ENCODE measurements around the gene MRTO4.
"Not testable (repeated sequence)": the region's sequence is repeated elsewhere in the genome, so short reads cannot be mapped to it uniquely, and the experiment has no call there.

The MRTO4 gene

DNA sequence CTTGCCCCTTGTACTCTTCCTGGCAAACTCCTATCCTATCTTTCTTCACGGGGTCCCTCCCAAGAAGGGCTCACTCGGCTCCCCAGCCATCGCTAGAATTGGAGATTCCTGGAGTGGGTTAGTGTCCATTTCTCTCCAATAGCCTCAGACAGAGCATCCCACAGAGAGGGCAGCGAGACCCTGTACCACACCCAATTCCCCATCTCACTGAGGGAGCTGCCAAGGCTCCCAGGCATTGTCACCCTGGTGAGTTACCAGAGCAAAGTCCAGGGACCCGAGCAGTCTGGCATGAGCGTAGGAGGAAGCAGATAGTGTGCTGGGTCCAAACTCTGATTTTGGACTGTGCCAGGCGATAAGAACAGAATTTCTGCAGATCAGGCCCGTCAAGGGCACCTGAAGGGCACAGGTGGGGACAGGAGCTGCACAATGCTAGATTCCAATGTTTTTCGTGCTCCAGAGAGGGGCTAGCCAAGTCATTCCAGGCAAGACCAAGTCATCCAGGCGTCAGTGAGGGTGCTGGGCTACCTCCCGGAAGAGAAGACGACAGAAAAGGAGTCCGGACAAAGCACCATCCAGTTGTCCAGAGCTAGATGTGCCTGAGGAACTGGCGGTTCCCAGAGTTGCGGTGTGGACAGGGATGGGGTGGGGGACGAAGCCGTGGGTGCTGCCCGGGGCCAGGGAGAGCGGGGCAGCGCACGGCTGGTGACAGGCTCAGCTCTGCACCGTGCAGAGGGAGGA is 21.7 kb downstream of the MRTO4 start:
- Mint-ChIP-seq H3K27me3 (peaks cover 23% of the 10 kb centered on the region), H3K9me3 (peaks cover 6% of the 10 kb centered on the region), H3K27ac (no peak overlapping the region), H3K4me3 (no peak overlapping the region), H3K4me1 (peaks cover 4% of the 10 kb centered on the region), H3K36me3 (ENCODE audit: low read depth) (peaks cover 7% of the 10 kb centered on the region)
- ATAC-seq (no peak), DNase-seq (no peak)

DNA sequence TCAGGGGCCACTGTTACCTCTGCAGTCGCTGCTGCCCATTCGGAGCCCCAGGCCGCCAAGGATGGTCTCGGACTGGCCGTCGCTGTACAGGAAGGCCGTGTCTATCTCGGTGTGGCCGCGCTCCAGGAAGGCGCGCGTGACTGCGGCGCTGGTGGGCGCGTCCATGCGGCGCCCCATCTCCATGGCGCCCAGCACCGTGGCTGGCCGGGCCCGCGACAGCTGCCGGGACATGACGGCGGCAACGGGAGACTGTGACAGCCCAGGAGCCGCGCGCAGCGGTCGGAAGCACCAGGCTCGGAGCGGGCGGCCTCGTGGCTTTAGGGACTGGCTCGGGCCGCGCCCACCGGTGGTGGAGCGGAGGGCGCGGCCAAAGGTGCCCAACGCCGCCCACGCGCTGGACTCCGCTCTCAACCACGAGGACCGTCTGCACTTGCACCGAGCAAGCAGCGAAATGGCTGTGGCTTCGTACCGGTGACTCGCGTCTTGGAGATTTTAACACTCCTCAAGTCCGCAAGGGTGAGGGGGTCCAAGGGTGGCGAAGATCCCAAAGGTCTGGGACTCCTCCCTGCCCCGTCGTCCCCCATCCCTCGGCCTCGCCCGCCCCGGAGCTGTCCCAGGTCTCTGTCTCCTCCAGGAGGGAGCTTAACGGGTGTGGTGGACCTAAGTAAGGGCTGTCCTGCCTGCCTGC is 22.4 kb downstream of the MRTO4 start:
- H3K4me1 Mint-ChIP-seq; H3K36me3 Mint-ChIP-seq (ENCODE audit: low read depth); ATAC-seq; DNase-seq; H3K4me3 Mint-ChIP-seq; H3K27ac Mint-ChIP-seq; H3K9me3 Mint-ChIP-seq: not testable (repeated sequence)
- H3K27me3 Mint-ChIP-seq = peaks cover 23% of the 10 kb centered on the region

DNA sequence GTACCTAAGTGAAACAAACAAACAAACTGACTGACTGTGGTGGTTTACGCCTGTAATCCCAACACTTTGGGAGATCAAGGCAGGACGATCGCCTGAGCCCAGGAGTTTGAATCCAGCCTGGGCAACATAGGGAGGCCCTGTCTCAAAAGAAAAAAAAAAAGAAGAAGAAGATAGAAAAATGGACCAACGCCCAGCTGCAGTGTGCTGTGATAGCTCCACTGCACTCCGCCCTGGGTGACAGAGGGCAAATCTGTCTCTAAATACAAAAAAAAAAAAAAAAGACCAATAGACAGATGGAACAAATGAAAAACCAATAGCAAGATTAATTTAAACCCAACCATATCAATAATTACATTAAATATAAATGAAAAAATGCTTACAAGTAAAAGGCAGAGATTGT is 23.0 kb downstream of the MRTO4 start:
- no peak for ATAC-seq
- peaks cover 23% of the 10 kb centered on the region for H3K27me3 Mint-ChIP-seq
- H3K27ac Mint-ChIP-seq = no peak overlapping the region
- H3K4me1 Mint-ChIP-seq = peaks cover 4% of the 10 kb centered on the region
- H3K9me3 Mint-ChIP-seq = peaks cover 6% of the 10 kb centered on the region
- H3K4me3 Mint-ChIP-seq = no peak overlapping the region
- H3K36me3 Mint-ChIP-seq (ENCODE audit: low read depth) = peaks cover 7% of the 10 kb centered on the region
- DNase-seq = no peak

DNA sequence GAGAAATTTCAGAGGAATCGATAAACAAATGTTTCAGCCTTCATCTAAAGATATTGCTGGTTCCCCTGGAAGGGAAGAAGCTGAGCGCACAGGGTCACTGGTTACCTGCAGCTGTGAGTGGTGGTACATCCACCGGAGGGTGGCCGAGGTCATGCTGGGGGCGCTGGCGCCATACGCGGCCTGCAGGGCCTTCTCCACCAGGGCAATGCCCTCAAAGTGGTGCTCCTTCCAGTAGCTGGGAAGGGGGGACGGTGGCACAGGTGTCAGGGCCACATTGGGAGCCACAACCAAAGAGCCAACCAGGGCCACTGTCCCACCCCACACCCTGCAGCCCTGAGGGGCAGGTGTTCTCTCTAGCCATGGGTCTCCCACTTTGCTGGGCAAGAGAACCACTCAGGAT is 32.3 kb downstream of the MRTO4 start:
- ATAC-seq = no peak

DNA sequence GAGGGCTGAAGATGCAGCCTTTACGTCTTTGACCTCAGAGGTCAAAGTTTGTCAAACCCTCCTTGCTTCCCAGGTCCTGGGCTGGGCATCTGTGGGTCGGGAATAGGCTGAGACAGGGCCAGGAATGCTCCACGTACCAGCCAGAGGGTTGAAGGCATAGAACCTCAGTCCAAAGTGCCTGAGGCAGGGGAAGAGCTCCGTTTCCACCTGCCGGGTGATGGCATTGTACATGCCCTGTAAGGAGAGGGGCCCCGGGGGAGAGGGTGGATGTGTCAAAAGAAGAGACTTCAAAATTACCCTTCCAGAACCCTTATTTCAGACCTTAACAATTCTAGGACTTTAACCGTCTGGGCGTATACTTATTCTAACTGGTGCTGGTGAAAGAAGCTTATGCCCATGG is 33.3 kb downstream of the MRTO4 start:
- peaks cover 10% of the 10 kb centered on the region for H3K27me3 Mint-ChIP-seq

More for the DNA sequence above, 32.3 kb downstream of the MRTO4 start:
- no peaks in the 10 kb centered on the region for H3K9me3 Mint-ChIP-seq
- H3K4me3 Mint-ChIP-seq = no peak overlapping the region
- H3K4me1 Mint-ChIP-seq = peaks cover 4% of the 10 kb centered on the region
- no peak overlapping the region for H3K27ac Mint-ChIP-seq
- H3K27me3 Mint-ChIP-seq = no peaks in the 10 kb centered on the region
- no peak for DNase-seq
- H3K36me3 Mint-ChIP-seq (ENCODE audit: low read depth) = no peaks in the 10 kb centered on the region

DNA sequence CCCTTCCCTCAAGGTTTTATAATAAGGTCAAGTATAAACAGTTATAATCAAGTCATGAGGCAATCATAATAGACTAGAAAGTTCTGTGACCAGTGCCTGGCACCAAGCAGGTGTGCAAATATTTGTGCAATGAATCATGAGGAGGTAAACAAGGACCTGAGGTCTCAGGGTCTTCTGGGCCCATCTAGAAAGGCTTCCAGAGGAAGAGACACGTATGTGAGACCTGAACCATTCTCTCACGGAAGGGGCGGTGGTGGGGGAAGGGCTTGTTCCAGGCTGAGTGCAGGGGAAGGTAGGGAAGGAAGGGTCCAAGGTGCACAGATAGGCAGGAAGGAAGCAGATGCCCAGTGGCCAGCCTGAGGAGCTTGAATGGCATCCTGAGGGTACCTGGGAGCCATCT is 33.8 kb downstream of the MRTO4 start:
- peaks cover 11% of the 10 kb centered on the region for H3K27me3 Mint-ChIP-seq

More for the DNA sequence above, 33.3 kb downstream of the MRTO4 start:
- no peaks in the 10 kb centered on the region for H3K9me3 Mint-ChIP-seq
- peaks cover 9% of the 10 kb centered on the region for H3K4me1 Mint-ChIP-seq
- ATAC-seq = no peak
- DNase-seq = no peak
- no peak overlapping the region for H3K4me3 Mint-ChIP-seq
- no peaks in the 10 kb centered on the region for H3K36me3 Mint-ChIP-seq (ENCODE audit: low read depth)
- no peak overlapping the region for H3K27ac Mint-ChIP-seq

DNA sequence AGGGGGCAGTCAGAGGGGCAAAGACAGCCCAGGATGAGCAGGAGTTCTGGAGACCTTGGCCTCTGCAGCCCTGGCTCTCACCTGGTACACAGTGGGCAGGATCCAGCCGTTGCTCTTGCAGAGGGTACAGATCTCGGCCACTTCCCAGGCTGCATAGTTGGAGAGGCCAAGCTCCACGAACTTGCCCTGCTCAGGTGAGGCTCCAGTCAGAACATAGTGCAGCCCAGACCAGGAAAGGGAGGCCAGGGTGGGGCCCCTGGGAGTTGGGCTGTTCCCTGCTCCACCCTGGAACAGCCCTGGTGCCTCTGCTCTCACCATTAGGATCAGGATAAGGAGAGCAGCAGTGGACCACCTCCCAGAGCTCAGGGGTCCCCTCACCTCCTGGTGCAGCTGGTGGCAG is 34.2 kb downstream of the MRTO4 start:
- not testable (repeated sequence) for H3K9me3 Mint-ChIP-seq; H3K4me3 Mint-ChIP-seq; H3K4me1 Mint-ChIP-seq; H3K27ac Mint-ChIP-seq; H3K36me3 Mint-ChIP-seq (ENCODE audit: low read depth); DNase-seq; ATAC-seq
- peaks cover 11% of the 10 kb centered on the region for H3K27me3 Mint-ChIP-seq

More for the DNA sequence above, 33.8 kb downstream of the MRTO4 start:
- not testable (repeated sequence) for H3K4me3 Mint-ChIP-seq; H3K27ac Mint-ChIP-seq; DNase-seq; H3K9me3 Mint-ChIP-seq; H3K4me1 Mint-ChIP-seq; H3K36me3 Mint-ChIP-seq (ENCODE audit: low read depth); ATAC-seq

DNA sequence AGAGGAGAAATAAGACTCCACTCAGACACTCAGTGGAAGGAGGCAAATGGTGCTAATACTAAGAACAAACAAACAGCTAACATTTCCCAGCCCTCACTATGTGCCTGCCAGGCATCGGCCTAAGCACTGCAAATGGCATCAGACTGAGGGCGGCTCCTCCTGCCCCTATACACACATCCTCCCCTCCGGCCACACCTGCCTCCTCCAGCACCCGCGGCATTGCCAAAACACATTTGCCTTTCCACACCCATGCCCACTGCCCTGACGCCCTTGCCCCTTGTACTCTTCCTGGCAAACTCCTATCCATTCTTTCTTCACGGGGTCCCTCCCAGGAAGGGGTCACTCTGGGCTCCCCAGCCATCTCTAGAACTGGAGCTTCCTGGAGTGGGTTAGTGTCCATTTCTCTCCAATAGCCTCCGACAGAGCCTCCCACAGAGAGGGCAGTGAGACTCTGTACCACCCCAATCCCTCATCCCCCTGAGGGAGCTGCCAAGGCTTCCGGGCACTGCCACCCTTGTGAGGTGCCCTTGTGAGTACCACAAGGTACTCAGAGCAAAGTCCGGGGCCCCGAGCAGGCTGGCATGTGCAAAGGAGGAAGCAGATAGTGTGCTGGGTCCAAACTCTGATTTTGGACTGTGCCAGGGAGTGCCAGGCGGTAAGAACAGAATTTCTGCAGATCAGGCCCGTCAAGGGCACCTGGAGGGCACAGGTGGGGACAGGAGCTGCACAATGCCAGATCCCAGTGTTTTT is 36.0 kb downstream of the MRTO4 start:
- Mint-ChIP-seq H3K27me3 (peaks cover 11% of the 10 kb centered on the region), H3K9me3 (peaks cover 5% of the 10 kb centered on the region), H3K27ac (no peak overlapping the region), H3K4me1 (peaks cover 9% of the 10 kb centered on the region), H3K36me3 (ENCODE audit: low read depth) (no peaks in the 10 kb centered on the region), H3K4me3 (no peak overlapping the region)
- no peak for DNase-seq
- ATAC-seq = no peak

DNA sequence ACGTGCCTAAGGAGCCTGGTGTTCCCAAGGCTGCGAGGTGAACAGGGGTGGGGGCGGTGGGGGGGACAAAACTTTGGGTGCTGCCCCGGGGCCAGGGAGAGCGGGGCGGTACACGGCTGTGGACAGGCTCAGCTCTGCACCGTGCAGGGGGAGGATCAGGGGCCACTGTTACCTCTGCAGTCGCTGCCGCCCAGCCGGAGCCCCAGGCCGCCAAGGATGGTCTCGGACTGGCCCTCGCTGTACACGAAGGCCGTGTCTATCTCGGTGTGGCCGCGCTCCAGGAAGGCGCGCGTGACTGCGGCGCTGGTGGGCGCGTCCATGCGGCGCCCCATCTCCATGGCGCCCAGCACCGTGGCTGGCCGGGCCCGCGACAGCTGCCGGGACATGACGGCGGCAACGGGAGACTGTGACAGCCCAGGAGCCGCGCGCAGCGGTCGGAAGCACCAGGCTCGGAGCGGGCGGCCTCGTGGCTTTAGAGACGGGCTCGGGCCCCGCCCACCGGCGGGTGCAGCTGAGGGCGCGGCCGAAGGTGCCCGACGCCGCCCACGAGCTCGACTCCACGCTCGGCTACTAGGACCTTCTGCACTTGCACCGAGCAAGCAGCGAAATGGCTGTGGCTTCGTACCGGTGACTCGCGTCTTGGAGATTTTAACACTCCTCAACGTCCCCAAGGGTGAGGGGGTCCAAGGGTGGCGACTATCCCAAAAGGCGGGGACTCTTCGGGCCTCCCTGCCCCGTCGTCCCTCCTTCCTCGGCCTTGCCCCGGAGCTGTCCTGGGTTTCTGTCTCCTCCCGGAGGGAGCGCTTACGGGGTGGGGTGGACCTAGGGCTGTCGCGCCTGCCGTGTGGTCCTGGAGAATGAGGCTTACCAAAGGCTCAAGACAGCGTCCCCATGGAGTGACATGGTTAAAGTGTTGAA is 37.0 kb downstream of the MRTO4 start, which contains the start of gene AKR7A3:
TSS of gene AKR7A3 (minus strand) at position 447 of the 918 bp plus-strand sequence. CDS start at position 386, 61 bp downstream.
- H3K27ac Mint-ChIP-seq; H3K36me3 Mint-ChIP-seq (ENCODE audit: low read depth); H3K9me3 Mint-ChIP-seq; H3K4me1 Mint-ChIP-seq: not testable (repeated sequence)
- Mint-ChIP-seq H3K4me3 (peak within 1 kb of the TSS; percentile 40), H3K27me3 (peaks cover 11% of the 10 kb centered on the region)
- peak; percentile 91 for ATAC-seq
- DNase-seq = peak; percentile 74

DNA sequence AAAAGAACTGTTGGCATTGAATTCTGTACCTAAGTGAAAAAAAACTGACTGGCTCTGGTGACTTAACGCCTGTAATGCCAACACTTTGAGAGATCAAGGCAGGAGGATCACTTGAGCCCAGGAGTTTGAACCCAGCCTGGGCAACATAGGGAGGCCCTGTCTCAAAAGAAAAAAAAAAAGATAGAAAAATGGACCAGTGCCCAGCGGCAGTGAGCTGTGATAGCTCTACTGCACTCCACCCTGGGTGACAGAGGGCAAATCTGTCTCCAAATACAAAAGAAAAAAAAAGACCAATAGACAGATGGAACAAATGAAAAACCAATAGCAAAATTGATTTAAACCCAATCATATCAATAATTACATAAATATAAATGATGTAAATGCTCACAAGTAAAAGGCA is 37.6 kb downstream of the MRTO4 start:
- no peak for ATAC-seq
- Mint-ChIP-seq H3K36me3 (ENCODE audit: low read depth) (peaks cover 5% of the 10 kb centered on the region), H3K4me3 (peak overlapping the region; percentile 40), H3K4me1 (peaks cover 9% of the 10 kb centered on the region), H3K27me3 (peaks cover 11% of the 10 kb centered on the region), H3K27ac (no peak overlapping the region), H3K9me3 (peaks cover 7% of the 10 kb centered on the region)
- no peak for DNase-seq

DNA sequence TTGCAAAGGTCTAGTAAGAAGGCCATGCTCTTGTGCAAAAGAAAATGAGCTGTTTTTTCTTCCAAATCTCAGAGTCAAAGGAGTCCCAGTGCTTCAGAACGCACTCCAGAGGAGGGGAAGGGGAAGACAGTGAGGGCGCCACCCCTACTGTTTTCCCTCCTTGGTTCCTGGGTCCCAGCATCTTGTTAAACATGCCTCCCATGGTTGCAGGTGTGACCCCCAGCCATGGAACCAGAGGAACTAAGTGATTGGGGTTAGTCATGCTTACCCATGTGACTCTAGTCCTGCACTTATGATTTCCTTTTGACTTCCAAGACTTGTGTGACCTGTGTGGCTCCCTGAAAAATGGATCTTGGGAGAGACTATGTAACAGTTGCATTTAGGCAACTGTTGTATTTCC is 43.0 kb downstream of the MRTO4 start:
- Mint-ChIP-seq H3K4me3 (no peak overlapping the region), H3K9me3 (peaks cover 24% of the 10 kb centered on the region), H3K36me3 (ENCODE audit: low read depth) (peaks cover 27% of the 10 kb centered on the region), H3K4me1 (no peaks in the 10 kb centered on the region), H3K27ac (no peak overlapping the region), H3K27me3 (peaks cover 4% of the 10 kb centered on the region)
- no peak for DNase-seq
- no peak for ATAC-seq

DNA sequence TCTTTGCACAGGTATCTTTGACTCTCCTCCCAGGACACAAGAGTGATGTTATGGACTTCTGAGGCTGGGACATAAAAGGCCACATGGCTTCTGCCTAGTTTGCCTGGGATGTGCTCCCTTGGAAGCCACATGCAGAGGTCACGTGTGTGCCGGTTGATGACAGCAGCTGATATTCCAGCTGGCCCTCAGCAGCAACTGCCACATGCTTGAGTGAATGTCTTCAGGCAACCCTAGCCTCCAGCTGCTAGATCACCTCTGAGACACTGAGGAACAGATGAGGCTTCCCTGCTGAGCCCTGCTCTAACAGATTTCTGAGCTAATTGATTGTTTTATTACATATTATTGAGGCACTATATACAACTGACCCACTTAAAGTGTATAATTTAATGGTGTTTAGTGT is 48.6 kb downstream of the MRTO4 start:
- no peak overlapping the region for H3K27ac Mint-ChIP-seq
- DNase-seq (no peak), ATAC-seq (no peak)
- H3K4me3 Mint-ChIP-seq = no peak overlapping the region
- H3K36me3 Mint-ChIP-seq (ENCODE audit: low read depth) = peaks cover 29% of the 10 kb centered on the region
- no peaks in the 10 kb centered on the region for H3K4me1 Mint-ChIP-seq
- no peaks in the 10 kb centered on the region for H3K27me3 Mint-ChIP-seq
- peaks cover 7% of the 10 kb centered on the region for H3K9me3 Mint-ChIP-seq

DNA sequence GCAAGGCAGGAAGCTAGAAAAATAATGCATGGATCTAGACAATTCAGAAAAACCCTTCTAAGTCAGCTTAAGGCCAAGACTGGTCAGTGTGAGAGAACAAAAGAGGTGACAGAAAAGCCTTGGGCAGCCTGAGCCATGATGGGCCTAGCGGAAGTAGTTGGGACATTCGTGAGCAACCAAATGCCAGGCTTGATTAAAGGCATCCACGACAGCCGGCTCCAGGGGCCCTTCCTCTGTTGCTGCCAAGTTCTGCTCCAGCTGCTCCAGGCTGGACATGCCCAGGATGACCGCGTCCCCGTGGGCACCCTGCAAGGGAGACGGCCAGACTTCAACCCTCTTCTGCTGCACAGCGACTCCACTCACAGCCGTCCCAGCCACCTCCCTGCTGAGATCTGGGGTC is 52.5 kb downstream of the MRTO4 start:
- not testable (repeated sequence) for H3K9me3 Mint-ChIP-seq, DNase-seq, H3K27me3 Mint-ChIP-seq, H3K27ac Mint-ChIP-seq, H3K4me3 Mint-ChIP-seq, ATAC-seq, H3K4me1 Mint-ChIP-seq
- H3K36me3 Mint-ChIP-seq (ENCODE audit: low read depth) = peaks cover 31% of the 10 kb centered on the region

DNA sequence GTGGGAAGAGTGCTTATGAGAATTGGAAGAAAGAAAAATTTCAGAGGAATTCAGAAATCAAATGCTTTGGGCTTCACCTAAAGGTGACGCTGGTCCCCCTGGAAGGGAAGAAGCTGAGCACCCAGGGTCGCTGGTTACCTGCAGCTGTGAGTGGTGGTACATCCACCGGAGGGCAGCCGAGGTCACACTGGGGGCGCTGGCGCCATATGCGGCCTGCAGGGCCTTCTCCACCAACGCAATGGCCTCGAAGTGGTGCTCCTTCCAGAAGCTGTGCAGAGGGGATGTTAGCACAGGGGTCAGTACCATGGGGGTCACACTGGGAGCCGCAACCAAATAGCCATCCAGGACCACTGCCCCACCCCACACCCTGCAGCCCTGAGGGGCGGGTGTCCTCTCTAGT is 54.3 kb downstream of the MRTO4 start:
- Mint-ChIP-seq H3K27ac (no peak overlapping the region), H3K36me3 (ENCODE audit: low read depth) (peaks cover 31% of the 10 kb centered on the region), H3K27me3 (no peaks in the 10 kb centered on the region), H3K4me1 (peaks cover 5% of the 10 kb centered on the region), H3K9me3 (no peaks in the 10 kb centered on the region), H3K4me3 (no peak overlapping the region)
- DNase-seq (no peak), ATAC-seq (no peak)
